SH-SY5Y (cell line): ENCODE results near the gene MYBPC2.

Source experiments
- GATA2 ChIP-seq: IDR thresholded peaks from 2 replicates; pipeline ENCODE4 v1.6.1; 2011; ENCODE audit warnings: mild to moderate bottlenecking, low read depth, low read length
- GATA3 ChIP-seq: IDR thresholded peaks from 2 replicates; pipeline ENCODE4 v1.6.1; 2011; ENCODE audit warnings: low read depth, mild to moderate bottlenecking, low read length, moderate library complexity

DNA sequence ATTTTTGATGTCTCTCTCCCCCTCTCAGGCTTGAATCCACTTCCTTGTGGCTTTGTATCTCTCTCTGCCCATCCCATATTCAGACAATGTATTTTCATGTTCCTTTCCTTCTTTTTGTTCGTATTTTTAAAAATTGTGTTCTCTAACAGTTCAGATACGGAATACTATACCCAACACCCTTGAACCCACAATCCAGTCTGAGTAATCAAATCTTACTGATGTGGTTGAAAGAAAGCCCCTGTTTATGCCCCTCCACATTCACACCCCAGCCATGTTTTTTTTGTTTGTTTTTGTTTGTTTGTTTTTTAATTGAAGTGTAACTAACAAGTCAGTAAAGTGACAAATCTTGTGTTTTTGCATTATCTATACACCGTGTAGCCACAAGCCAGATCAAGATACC is 12.6 kb upstream of the MYBPC2 start:
- no peak for TF ChIP-seq GATA2
- TF ChIP-seq GATA3 = no peak
